Nephron (organoid): ENCODE results near the gene BEND5.

ENCODE experiments used
- H3K27ac Mint-ChIP-seq, 3 experiments: 2 replicates each; pipeline ENCODE4 v1.8.0; 2020; ENCODE audit warnings: mixed read lengths in 3 of 3, mild to moderate bottlenecking in 2 of 3, moderate library complexity in 1 of 3
- H3K27me3 Mint-ChIP-seq: 2 replicates; pipeline ENCODE4 v1.8.0; 2021; ENCODE audit warnings: low read depth, mild to moderate bottlenecking, moderate library complexity, mixed read lengths
- H3K36me3 Mint-ChIP-seq: 2 replicates; pipeline ENCODE4 v1.8.0; 2020; ENCODE audit warnings: low read depth, mixed read lengths
- H3K4me1 Mint-ChIP-seq: 2 replicates; pipeline ENCODE4 v1.8.0; 2020; ENCODE audit warnings: mixed read lengths
- H3K4me3 Mint-ChIP-seq, 3 experiments: 2 replicates each; pipeline ENCODE4 v1.8.0; 2020; ENCODE audit warnings: mild to moderate bottlenecking in 3 of 3, mixed read lengths in 3 of 3, moderate library complexity in 2 of 3
- H3K9me3 Mint-ChIP-seq: 2 replicates; pipeline ENCODE4 v1.8.0; 2020; ENCODE audit warnings: mixed read lengths
- TF ChIP-seq, protein P1 (sequence below), 3 experiments: fragments of 200-600 bp; sonication (generic); IDR thresholded peaks; one replicate each; pipeline ENCODE4 v1.5.0; 2021; ENCODE audit warnings: antibody characterized with exemption in 3 of 3; ENCODE audit not compliant: unreplicated experiment in 3 of 3

The BEND5 gene

DNA sequence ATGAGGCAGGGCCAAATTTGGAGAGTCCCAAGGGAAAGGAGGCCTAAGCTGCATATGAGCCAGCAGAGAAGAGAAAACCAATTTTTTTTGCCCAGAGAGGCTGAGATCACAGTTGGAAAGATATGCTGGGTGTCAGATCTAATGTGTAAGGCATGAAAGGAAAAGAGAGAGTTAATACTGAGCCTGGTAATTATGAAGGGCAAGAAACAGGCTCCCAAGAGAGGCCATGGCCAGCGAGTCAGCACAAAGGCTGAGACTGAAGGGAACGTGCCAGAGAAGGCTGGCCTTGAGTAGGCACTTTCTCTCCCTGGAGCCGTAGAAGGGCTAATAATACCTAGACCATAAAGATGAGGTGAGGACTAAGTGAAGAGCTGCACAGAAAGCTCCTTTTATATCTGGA, 31.8 kb upstream of the BEND5 start:
- Mint-ChIP-seq H3K4me1 (peaks cover 42% of the 10 kb centered on the region), H3K36me3 (no peaks in the 10 kb centered on the region), H3K9me3 (peaks cover 6% of the 10 kb centered on the region), H3K27me3 (no peaks in the 10 kb centered on the region), H3K4me3 (no peak overlapping the region), H3K27ac (peak overlapping the region in 1 of 3 experiments; percentile 20)
- TF ChIP-seq, protein P1, sequence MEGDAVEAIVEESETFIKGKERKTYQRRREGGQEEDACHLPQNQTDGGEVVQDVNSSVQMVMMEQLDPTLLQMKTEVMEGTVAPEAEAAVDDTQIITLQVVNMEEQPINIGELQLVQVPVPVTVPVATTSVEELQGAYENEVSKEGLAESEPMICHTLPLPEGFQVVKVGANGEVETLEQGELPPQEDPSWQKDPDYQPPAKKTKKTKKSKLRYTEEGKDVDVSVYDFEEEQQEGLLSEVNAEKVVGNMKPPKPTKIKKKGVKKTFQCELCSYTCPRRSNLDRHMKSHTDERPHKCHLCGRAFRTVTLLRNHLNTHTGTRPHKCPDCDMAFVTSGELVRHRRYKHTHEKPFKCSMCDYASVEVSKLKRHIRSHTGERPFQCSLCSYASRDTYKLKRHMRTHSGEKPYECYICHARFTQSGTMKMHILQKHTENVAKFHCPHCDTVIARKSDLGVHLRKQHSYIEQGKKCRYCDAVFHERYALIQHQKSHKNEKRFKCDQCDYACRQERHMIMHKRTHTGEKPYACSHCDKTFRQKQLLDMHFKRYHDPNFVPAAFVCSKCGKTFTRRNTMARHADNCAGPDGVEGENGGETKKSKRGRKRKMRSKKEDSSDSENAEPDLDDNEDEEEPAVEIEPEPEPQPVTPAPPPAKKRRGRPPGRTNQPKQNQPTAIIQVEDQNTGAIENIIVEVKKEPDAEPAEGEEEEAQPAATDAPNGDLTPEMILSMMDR (IDR thresholded peaks at IDR 0.05; ENCODE audit: unreplicated experiment in 3 of 3), result no peak

DNA sequence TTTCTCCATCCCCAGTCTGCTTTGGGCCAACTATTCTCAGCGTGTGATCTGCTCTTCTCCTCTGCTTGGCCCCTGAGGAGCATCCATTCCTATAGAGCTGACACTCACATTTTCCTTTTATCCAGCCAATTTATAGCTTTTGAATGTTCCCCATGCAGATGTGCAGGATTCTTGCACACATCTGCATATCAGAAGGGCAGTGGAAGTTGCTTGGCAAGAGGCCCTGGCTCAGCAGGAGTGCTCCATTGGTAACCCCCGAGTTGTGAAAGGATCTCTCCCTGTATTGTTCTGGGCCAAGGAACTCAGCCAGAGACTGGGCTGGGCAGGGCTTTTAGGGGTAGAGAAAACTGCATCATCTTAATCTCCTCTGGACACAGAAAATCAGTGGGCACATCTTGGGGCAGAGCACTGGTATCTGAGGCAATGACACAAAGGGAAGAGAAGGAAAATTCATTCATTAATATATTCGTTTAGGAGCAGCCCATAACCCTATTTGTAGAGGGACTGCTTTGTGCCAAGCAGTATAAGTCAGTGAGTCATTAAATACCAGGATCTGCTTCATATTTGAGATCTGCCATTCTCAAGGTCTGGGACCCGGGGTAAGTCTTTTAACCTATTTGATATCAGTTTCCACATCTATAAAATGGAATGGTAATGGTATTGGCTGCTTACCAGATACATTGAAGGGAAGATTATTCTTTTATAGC, 31.0 kb upstream of the BEND5 start:
- Mint-ChIP-seq H3K27me3 (no peaks in the 10 kb centered on the region), H3K4me1 (peaks cover 42% of the 10 kb centered on the region), H3K4me3 (no peak overlapping the region), H3K27ac (peak overlapping the region in 2 of 3 experiments; percentile 11 to 30), H3K9me3 (peaks cover 6% of the 10 kb centered on the region), H3K36me3 (no peaks in the 10 kb centered on the region)
- TF ChIP-seq, protein P1 (IDR thresholded peaks at IDR 0.05; ENCODE audit: unreplicated experiment in 3 of 3), result no peak

DNA sequence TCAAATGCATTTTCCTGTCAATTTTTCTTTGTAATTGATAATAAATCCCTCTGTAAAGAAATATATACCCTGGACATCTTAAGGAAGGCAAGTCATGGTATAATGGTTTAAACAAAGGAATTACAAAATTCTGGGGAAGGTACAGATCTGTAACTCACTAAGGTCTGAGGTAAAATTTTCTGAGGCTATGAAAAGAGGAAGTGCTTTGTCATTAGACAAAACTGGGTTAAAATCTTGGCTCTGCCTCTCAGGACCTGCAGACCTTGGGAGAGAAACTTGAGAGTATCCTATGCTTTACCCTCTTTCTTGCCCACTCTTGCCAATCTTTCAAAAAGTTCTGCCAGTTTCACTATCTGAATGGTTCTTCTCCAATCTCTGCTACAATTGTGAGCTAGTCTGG, 26.8 kb upstream of the BEND5 start:
- Mint-ChIP-seq H3K27ac (no peak overlapping the region), H3K4me1 (peaks cover 37% of the 10 kb centered on the region), H3K4me3 (no peak overlapping the region), H3K27me3 (peaks cover 6% of the 10 kb centered on the region), H3K9me3 (no peaks in the 10 kb centered on the region), H3K36me3 (no peaks in the 10 kb centered on the region)
- TF ChIP-seq, protein P1 (IDR thresholded peaks at IDR 0.05; ENCODE audit: unreplicated experiment in 3 of 3), result no peak

DNA sequence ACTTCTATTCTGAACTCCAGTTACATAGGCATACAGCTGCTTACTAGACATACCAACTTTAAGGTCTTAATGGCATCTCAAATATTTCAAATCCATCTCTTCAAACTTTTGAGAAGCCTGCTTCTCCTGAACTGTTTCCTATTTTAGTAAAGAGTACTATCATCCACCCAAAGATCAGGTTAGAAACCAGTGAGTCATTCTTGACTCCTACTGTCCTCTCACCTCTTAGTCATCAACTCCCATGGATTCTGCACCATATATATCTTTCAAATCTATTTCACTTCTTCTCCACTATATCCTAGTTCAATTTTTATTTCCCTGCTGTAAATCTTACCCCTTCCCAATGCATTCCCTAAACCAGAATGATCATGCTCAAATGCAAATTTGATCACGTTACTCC, 18.1 kb upstream of the BEND5 start:
- Mint-ChIP-seq H3K27me3 (peaks cover 14% of the 10 kb centered on the region), H3K27ac (no peak overlapping the region), H3K9me3 (no peaks in the 10 kb centered on the region), H3K4me1 (peaks cover 23% of the 10 kb centered on the region), H3K4me3 (no peak overlapping the region), H3K36me3 (no peaks in the 10 kb centered on the region)
- TF ChIP-seq, protein P1 (IDR thresholded peaks at IDR 0.05; ENCODE audit: unreplicated experiment in 3 of 3), result no peak

DNA sequence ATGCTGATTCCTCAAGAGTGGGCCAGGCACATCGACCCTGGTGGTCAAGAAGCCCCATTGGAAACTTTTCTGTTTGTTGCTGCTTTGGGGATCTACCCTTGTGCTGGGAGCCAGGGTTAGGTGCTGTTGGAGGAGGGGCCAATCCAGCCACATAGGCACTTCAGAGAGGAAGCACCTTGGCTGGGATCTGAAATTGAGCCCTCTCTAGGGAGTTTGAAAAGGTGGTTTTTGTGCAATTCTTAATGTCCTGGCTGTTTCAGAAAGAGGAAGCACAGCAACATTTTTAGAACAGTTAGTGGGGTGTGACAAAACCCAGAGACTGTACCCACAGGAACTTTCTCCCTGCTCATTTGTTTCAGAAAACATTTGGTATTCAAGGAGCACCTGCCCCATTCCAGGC, 17.2 kb upstream of the BEND5 start:
- Mint-ChIP-seq H3K27me3 (peaks cover 9% of the 10 kb centered on the region), H3K4me3 (no peak overlapping the region), H3K36me3 (no peaks in the 10 kb centered on the region), H3K4me1 (peaks cover 24% of the 10 kb centered on the region), H3K9me3 (no peaks in the 10 kb centered on the region), H3K27ac (no peak overlapping the region)
- TF ChIP-seq, protein P1 (IDR thresholded peaks at IDR 0.05; ENCODE audit: unreplicated experiment in 3 of 3), result no peak

DNA sequence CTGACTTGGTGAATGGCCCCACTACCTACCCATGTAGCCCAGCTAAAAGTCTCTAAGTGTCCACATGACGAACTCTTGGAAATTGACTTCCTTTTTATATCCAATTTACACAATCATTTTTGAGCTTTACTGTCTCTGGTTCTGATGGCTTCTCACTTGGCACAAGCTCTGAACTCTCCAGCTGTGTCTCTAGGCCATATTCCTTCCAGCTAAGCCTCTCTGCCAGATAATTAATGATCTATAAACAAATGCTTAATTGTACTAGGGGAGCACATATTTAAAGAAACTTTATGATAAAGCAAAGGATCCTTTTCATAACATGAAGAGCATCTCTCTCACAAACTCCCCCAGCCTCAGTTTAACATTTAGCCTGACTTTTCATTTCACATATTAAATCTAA, 16.3 kb upstream of the BEND5 start:
- no peaks in the 10 kb centered on the region for H3K36me3 Mint-ChIP-seq
- peak overlapping the region in 2 of 3 experiments; percentile 24 to 31 for H3K27ac Mint-ChIP-seq
- no peak overlapping the region for H3K4me3 Mint-ChIP-seq
- peaks cover 24% of the 10 kb centered on the region for H3K4me1 Mint-ChIP-seq
- TF ChIP-seq, protein P1 (IDR thresholded peaks at IDR 0.05; ENCODE audit: unreplicated experiment in 3 of 3), result no peak
- H3K27me3 Mint-ChIP-seq, result peaks cover 7% of the 10 kb centered on the region
- H3K9me3 Mint-ChIP-seq, result no peaks in the 10 kb centered on the region
